A673 (cell line): Measurements from ENCODE around the gene NEK3.
"Not testable (repeated sequence)": the region's sequence is repeated elsewhere in the genome, so short reads cannot be mapped to it uniquely, and the experiment has no call there.

Source experiments
- EZH2 ChIP-seq: fragments of 200-600 bp; sonication (generic); IDR thresholded peaks from 2 replicates; pipeline ENCODE4 v1.6.1; 2017; ENCODE audit warnings: borderline replicate concordance, low read depth, mild to moderate bottlenecking, mixed read lengths, antibody characterized with exemption, low read length; ENCODE audit not compliant: poor library complexity, severe bottlenecking
- TF ChIP-seq, protein P1 (sequence below): fragments of 300-800, 200-600 bp; sonication (generic); conservative IDR thresholded peaks from 2 replicates; pipeline ENCODE4 v1.5.1; 2017; ENCODE audit warnings: low read depth, mild to moderate bottlenecking, antibody characterized with exemption, low read length, moderate library complexity, mixed read lengths

DNA sequence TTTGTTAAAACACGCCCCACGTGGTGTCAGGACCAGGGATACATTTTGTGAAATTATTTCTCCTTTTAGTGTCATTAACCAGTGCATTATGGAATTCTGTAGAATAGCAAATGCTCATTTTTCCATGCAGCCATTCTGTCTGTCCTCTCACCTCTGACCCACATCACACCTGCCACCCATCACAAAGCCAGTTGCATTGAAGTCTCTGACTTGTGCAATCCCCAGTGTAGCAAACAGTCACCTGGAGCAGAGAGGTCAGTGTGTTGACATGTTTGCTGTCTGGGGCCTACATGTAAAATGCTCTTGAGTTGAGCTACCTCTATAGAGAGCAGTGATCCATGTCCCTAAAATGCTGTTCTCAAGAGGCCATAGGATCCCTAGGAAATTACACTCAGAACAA is 47.9 kb upstream of the NEK3 start:
- TF ChIP-seq, protein P1, sequence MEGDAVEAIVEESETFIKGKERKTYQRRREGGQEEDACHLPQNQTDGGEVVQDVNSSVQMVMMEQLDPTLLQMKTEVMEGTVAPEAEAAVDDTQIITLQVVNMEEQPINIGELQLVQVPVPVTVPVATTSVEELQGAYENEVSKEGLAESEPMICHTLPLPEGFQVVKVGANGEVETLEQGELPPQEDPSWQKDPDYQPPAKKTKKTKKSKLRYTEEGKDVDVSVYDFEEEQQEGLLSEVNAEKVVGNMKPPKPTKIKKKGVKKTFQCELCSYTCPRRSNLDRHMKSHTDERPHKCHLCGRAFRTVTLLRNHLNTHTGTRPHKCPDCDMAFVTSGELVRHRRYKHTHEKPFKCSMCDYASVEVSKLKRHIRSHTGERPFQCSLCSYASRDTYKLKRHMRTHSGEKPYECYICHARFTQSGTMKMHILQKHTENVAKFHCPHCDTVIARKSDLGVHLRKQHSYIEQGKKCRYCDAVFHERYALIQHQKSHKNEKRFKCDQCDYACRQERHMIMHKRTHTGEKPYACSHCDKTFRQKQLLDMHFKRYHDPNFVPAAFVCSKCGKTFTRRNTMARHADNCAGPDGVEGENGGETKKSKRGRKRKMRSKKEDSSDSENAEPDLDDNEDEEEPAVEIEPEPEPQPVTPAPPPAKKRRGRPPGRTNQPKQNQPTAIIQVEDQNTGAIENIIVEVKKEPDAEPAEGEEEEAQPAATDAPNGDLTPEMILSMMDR = not testable (repeated sequence)
- TF ChIP-seq EZH2 = not testable (repeated sequence)
